GM06990 (cell line): ENCODE measurements around the gene SNRNP200.

Experiments used
- DNase-seq: peaks from one replicate; pipeline ENCODE4 v3.0.0-alpha.2; 2011; ENCODE audit not compliant: insufficient read length; ENCODE audit errors: extremely low read depth
- H3K27me3 ChIP-seq: replicated peaks from 2 replicates; pipeline ENCODE4 v1.6.0; 2011; ENCODE audit warnings: low read length; ENCODE audit not compliant: control insufficient read depth, insufficient read depth
- H3K36me3 ChIP-seq: 2 replicates; pipeline ENCODE4 v1.5.1; 2011; ENCODE audit warnings: low read length; ENCODE audit not compliant: control insufficient read depth, insufficient read depth
- H3K4me3 ChIP-seq: replicated peaks from 2 replicates; pipeline ENCODE4 v1.5.1; 2011; ENCODE audit warnings: low read depth, mild to moderate bottlenecking, control low read depth, low read length
- TF ChIP-seq, protein P1 (sequence below): IDR thresholded peaks from 2 replicates; pipeline ENCODE4 v1.5.1; 2011; ENCODE audit warnings: low read length, control low read depth, mild to moderate bottlenecking, inconsistent platforms; ENCODE audit not compliant: insufficient read depth, poor library complexity, severe bottlenecking

The SNRNP200 gene

GRCh38 chr2:96245609-96246390, 59.5 kb downstream of the SNRNP200 start:
- DNase-seq = no peak
- H3K36me3 ChIP-seq = peaks cover 3% of the 10 kb centered on the region
- H3K4me3 ChIP-seq = no peak overlapping the region
- TF ChIP-seq, protein P1, sequence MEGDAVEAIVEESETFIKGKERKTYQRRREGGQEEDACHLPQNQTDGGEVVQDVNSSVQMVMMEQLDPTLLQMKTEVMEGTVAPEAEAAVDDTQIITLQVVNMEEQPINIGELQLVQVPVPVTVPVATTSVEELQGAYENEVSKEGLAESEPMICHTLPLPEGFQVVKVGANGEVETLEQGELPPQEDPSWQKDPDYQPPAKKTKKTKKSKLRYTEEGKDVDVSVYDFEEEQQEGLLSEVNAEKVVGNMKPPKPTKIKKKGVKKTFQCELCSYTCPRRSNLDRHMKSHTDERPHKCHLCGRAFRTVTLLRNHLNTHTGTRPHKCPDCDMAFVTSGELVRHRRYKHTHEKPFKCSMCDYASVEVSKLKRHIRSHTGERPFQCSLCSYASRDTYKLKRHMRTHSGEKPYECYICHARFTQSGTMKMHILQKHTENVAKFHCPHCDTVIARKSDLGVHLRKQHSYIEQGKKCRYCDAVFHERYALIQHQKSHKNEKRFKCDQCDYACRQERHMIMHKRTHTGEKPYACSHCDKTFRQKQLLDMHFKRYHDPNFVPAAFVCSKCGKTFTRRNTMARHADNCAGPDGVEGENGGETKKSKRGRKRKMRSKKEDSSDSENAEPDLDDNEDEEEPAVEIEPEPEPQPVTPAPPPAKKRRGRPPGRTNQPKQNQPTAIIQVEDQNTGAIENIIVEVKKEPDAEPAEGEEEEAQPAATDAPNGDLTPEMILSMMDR = no peak
- no peaks in the 10 kb centered on the region for H3K27me3 ChIP-seq

DNA sequence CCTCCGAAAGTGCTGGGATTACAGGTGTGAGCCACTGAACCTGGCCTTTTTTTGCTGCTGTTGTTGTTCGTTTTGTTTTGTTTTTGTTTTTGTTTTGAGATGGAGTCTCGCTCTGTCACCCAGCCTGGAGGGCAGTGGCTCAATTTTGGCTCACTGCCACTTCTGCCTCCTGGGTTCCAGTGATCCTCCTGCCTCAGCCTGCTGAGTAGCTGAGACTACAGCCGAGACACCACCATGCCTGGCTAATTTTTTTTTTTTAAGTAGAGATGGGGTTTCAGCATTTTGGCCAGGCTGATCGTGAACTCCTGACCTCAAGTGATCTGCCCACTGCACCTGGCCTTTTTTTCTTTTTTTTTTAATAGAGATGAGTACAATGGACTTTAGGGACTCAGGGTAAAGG, 61.5 kb downstream of the SNRNP200 start:
- H3K36me3 ChIP-seq = peaks cover 1% of the 10 kb centered on the region; the same call in 1 of the 2 replicates
- TF ChIP-seq, protein P1 = no peak
- H3K27me3 ChIP-seq = no peaks in the 10 kb centered on the region
- no peak overlapping the region for H3K4me3 ChIP-seq
- no peak for DNase-seq

- peak; percentile 78 for DNase-seq
- Histone ChIP-seq H3K36me3 (peaks cover 1% of the 10 kb centered on the region; the same call in 1 of the 2 replicates), H3K4me3 (peak overlapping the region; percentile 26), H3K27me3 (no peaks in the 10 kb centered on the region)
- TF ChIP-seq, protein P1 = no peak
Observed at GRCh38 chr2:96241900-96242611, 63.3 kb downstream of the SNRNP200 start.

- no peak for DNase-seq
- H3K36me3 ChIP-seq = peaks cover 1% of the 10 kb centered on the region; the same call in 1 of the 2 replicates
- H3K4me3 ChIP-seq = no peak overlapping the region
- H3K27me3 ChIP-seq = no peaks in the 10 kb centered on the region
- TF ChIP-seq, protein P1 = peak; percentile 45
Observed at GRCh38 chr2:96241227-96241626, 64.1 kb downstream of the SNRNP200 start.

DNA sequence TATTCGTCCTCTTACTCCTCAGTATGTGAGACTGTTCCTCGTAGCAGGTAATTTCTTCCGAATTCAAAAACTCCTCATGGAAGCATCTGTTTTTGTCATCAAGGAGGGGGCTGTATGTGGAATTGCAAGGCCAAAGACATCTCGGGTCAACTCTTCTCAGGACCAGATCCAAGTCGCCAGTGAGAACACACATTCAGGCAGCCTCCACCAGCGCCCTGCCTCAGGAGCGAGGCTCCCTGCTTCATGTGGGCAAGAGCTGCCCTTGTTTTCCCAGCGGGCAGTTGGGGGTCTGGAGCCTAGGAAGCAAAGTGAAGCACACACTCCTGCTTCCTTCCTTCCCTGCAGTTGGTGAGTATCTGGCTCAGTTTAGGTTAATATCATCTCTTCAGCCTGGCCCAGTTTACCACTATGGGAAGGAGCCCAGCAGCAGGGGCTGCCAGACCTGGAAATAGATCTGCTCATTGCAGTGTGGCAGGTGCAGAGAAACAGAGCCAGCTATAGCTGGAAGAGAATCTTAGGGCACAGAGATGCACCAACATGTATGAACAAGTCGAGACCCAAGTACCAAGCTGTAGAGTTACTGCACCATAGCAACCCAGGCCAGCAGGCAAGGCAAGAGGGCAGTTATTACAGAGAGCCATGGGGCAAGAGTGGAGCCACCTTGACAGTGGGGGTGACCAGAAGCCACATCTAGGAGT, 64.9 kb downstream of the SNRNP200 start:
- H3K4me3 ChIP-seq = no peak overlapping the region
- no peak for DNase-seq
- TF ChIP-seq, protein P1 = no peak

More for the DNA sequence above, 64.9 kb downstream of the SNRNP200 start:
- H3K36me3 ChIP-seq = peaks cover 1% of the 10 kb centered on the region; the same call in 1 of the 2 replicates
- H3K27me3 ChIP-seq = no peaks in the 10 kb centered on the region
